Loucy (cell line): ENCODE data around the gene CROCC2.

Experiments used
- EZH2phosphoT487 ChIP-seq: fragments of 200-600 bp; IDR thresholded peaks from 2 replicates; pipeline ENCODE4 v1.6.1; 2018; ENCODE audit warnings: antibody characterized with exemption, mild to moderate bottlenecking, moderate library complexity, borderline replicate concordance
- TF ChIP-seq, protein P1 (sequence below): fragments of 200-600 bp; sonication (generic); conservative IDR thresholded peaks from 2 replicates; pipeline ENCODE4 v1.5.1; 2014; ENCODE audit warnings: mild to moderate bottlenecking, antibody characterized with exemption, low read length

DNA sequence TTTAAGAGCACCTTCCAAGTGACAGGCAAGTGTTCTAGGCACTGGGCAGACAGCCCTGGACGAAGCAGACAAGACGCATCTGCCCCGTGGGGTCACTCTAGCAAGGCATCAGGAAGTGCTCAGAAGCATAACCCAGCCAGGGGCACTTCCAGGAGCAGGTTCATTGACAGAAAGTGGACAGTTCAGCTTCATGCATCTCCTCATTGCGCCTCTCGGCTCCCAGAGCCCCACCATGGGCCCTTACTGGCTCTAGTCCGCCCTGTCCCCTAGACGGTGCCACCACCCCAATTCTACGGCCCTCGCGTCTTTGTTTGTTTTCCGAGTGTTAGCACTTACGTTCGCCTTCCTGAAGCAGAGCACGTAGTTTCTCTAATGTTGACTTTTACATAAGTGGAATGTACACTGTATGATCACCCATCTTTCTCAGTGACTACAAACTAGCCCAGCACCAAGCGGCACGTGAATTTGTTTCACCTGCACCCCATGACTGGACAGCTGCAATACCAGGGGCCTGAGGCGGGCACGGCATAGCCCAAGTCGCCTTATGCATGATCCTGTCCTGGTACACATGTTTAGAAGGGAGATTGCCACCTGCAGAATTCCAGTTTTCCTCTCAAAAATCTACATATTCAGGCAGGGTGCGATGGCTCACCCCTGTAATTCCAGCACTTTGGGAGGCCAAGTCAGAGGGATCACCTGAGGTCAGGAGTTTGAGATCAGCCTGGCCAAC is 125.5 kb downstream of the CROCC2 start:
- TF ChIP-seq, protein P1, sequence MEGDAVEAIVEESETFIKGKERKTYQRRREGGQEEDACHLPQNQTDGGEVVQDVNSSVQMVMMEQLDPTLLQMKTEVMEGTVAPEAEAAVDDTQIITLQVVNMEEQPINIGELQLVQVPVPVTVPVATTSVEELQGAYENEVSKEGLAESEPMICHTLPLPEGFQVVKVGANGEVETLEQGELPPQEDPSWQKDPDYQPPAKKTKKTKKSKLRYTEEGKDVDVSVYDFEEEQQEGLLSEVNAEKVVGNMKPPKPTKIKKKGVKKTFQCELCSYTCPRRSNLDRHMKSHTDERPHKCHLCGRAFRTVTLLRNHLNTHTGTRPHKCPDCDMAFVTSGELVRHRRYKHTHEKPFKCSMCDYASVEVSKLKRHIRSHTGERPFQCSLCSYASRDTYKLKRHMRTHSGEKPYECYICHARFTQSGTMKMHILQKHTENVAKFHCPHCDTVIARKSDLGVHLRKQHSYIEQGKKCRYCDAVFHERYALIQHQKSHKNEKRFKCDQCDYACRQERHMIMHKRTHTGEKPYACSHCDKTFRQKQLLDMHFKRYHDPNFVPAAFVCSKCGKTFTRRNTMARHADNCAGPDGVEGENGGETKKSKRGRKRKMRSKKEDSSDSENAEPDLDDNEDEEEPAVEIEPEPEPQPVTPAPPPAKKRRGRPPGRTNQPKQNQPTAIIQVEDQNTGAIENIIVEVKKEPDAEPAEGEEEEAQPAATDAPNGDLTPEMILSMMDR: no peak
- no peak for TF ChIP-seq EZH2phosphoT487
